ENCODE measurements around the gene MTMR4. TPM values are rescaled to one million over a fixed set of nuclear protein-coding genes. Genes with fewer than 3 reads are reported as not detected.

MTMR4 gene
- total RNA-seq, 1 donor from 2014 or later: 62.4 TPM

DNA sequence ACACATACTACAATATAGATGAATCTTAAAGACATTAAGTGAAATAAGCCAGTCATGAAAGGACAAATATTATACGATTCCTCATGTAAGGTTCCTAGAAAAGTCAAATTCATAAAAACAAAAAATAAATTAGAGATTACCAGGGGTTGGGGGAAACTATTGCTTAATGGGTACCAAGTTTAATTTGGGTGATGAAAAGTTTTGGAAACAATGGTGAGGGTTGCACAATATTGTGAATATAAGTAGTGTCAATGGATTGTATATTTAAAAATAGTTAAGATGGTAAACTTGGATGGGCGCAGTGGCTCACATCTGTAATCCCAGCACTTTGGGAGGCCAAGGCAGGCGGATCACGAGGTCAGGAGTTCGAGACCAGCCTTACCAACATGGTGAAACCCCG, 44.1 kb downstream of the MTMR4 start:
- DNase-seq (ENCODE audit: low read depth) (no peak), FAIRE-seq (no peak)
- H3K4me3 ChIP-seq (ENCODE audit: low read depth, low read length): no peak overlapping the region
- peaks cover 5% of the 10 kb centered on the region for H3K27me3 ChIP-seq (ENCODE audit: control insufficient read depth, insufficient read depth, low read length)
- TF ChIP-seq, protein P1, sequence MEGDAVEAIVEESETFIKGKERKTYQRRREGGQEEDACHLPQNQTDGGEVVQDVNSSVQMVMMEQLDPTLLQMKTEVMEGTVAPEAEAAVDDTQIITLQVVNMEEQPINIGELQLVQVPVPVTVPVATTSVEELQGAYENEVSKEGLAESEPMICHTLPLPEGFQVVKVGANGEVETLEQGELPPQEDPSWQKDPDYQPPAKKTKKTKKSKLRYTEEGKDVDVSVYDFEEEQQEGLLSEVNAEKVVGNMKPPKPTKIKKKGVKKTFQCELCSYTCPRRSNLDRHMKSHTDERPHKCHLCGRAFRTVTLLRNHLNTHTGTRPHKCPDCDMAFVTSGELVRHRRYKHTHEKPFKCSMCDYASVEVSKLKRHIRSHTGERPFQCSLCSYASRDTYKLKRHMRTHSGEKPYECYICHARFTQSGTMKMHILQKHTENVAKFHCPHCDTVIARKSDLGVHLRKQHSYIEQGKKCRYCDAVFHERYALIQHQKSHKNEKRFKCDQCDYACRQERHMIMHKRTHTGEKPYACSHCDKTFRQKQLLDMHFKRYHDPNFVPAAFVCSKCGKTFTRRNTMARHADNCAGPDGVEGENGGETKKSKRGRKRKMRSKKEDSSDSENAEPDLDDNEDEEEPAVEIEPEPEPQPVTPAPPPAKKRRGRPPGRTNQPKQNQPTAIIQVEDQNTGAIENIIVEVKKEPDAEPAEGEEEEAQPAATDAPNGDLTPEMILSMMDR (IDR thresholded peaks at IDR 0.05; ENCODE audit: insufficient read depth, low read length, severe bottlenecking): no peak
- H3K36me3 ChIP-seq (ENCODE audit: control insufficient read depth, insufficient read depth, low read length): no peaks in the 10 kb centered on the region

DNA sequence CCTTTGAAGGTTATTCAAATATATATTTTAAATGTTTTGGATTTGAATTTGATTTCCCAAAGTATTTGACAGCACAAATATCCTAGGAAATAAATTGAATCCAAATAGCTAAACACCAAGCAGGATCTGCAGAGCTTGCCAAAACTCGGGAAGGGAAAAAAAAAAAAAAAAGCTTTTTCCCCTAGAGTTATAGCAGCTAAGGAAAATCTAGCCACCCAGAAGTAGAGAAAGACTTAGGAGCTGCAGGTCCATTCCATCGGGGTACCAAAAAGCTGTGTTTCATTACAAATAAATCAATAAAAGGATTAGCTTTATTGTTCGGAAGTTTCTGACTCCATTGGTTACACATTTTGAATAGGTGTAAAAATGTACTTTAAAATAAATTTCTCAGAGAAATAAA, 45.5 kb downstream of the MTMR4 start:
- DNase-seq (ENCODE audit: low read depth) (no peak), FAIRE-seq (no peak)
- H3K27me3 ChIP-seq (ENCODE audit: control insufficient read depth, insufficient read depth, low read length): peaks cover 5% of the 10 kb centered on the region
- no peaks in the 10 kb centered on the region for H3K36me3 ChIP-seq (ENCODE audit: control insufficient read depth, insufficient read depth, low read length)
- TF ChIP-seq, protein P1 (IDR thresholded peaks at IDR 0.05; ENCODE audit: insufficient read depth, low read length, severe bottlenecking): no peak
- no peak overlapping the region for H3K4me3 ChIP-seq (ENCODE audit: low read depth, low read length)

DNA sequence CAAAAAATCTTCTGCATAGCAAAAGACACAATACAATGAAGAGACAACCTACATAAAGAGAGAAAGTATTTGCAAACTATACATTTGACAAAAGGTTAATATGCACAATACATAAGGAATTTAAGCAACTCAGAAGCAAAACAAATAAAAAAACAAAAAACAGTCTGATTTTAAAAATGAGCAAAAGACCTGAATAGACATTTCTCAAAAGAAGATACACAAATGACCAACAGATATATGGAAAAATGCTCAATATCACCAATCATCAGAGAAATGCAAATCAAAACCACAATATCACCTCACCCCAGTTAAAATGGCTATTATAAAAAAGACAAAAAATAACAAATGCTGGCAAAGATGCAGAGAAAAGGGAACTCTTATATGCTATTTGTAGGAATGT, 58.9 kb downstream of the MTMR4 start:
- no peaks in the 10 kb centered on the region for H3K36me3 ChIP-seq (ENCODE audit: control insufficient read depth, insufficient read depth, low read length)
- H3K4me3 ChIP-seq (ENCODE audit: low read depth, low read length): no peak overlapping the region
- no peaks in the 10 kb centered on the region for H3K27me3 ChIP-seq (ENCODE audit: control insufficient read depth, insufficient read depth, low read length)
- TF ChIP-seq, protein P1 (IDR thresholded peaks at IDR 0.05; ENCODE audit: insufficient read depth, low read length, severe bottlenecking): no peak
- DNase-seq (ENCODE audit: low read depth): no peak
- no peak for FAIRE-seq

DNA sequence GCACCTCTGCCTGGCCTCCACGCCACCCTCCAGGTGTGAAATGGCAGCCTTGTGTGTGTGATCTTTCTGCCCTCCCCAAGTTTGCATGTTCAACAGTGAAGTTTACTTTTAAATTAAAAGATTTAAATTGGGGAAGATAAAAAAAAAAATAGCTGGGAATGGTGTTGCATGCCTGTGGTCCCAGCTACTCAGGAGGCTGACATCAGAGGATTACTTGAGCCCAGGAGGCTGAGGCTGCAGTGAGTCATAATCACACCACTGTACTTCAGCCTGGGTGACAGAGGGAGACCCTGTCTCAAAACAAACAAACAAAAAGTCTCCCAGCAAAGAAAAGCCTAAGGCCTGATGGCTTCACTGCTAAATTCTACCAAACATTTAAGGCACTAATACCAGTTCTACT, 61.7 kb downstream of the MTMR4 start:
- no peak for FAIRE-seq
- TF ChIP-seq, protein P1 (IDR thresholded peaks at IDR 0.05; ENCODE audit: insufficient read depth, low read length, severe bottlenecking): no peak
- no peaks in the 10 kb centered on the region for H3K36me3 ChIP-seq (ENCODE audit: control insufficient read depth, insufficient read depth, low read length)
- H3K27me3 ChIP-seq (ENCODE audit: control insufficient read depth, insufficient read depth, low read length): no peaks in the 10 kb centered on the region
- peak; percentile 12 for DNase-seq (ENCODE audit: low read depth)
- H3K4me3 ChIP-seq (ENCODE audit: low read depth, low read length): no peak overlapping the region

DNA sequence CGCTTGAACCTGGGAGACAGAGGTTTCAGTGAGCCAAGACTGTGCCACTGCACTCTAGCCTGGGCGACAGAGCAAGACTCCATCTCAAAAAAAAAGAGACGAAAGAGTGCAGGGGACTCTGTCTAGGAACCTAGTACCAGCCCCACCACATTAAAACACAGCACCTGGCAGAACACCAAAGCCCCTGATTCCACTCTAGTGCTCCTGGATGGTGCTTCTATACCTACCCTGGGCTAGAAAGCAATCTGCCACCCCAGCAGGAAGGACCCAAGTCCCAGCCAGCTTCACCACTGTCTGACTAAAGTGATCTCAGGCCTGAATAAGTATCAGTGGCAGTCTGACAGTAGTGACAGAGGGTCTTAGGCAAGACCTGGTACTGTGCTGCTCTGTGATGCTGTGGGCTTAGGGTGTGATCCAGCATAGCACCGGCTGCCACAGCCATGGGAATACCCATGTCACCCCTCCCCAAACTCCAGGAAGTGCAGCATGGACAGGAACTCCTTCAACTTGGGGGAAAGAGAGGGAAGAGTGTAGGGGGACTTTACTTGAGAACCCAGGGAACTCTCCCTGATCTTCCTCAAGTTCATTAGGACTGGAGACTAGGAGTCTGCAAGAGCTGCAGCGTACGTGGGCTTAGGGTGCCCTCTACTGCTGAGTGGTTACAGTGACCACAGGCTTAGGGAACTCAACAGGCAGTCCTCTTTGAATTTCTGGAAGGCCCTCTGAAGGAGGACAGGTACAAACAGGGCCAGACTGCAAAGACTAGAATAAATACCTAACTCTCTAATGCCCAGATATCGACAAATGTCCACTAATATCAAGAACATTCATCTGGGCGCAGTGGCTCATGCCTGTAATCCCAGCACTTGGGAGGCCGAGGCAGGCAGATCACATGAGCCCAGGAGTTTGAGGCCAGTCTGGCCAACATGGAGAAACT, 67.1 kb downstream of the MTMR4 start:
- Histone ChIP-seq H3K36me3 (ENCODE audit: control insufficient read depth, insufficient read depth, low read length) (no peaks in the 10 kb centered on the region), H3K27me3 (ENCODE audit: control insufficient read depth, insufficient read depth, low read length) (no peaks in the 10 kb centered on the region), H3K4me3 (ENCODE audit: low read depth, low read length) (no peak overlapping the region)
- FAIRE-seq: peak; percentile 47
- TF ChIP-seq, protein P1 (IDR thresholded peaks at IDR 0.05; ENCODE audit: insufficient read depth, low read length, severe bottlenecking): peak; percentile 90
- DNase-seq (ENCODE audit: low read depth): peak; percentile 81

All from bronchial epithelial cell (primary cell).